Liver (tissue), 3 donors: ENCODE measurements around the gene PRKACA.

Experiments
- EGR1 ChIP-seq, 2 donors: IDR thresholded peaks; 2 replicates each; pipeline ENCODE4 v1.6.1; 2016 to 2018; ENCODE audit warnings: antibody characterized with exemption in 2 of 2, low read depth in 2 of 2
- NR2F2 ChIP-seq: IDR thresholded peaks from 2 replicates; pipeline ENCODE4 v1.6.1; 2016; ENCODE audit warnings: antibody characterized with exemption
- SP1 ChIP-seq: IDR thresholded peaks from 2 replicates; pipeline ENCODE4 v1.6.1; 2018; ENCODE audit warnings: antibody characterized with exemption, mild to moderate bottlenecking
- YY1 ChIP-seq: IDR thresholded peaks from 2 replicates; pipeline ENCODE4 v1.6.1; 2016; ENCODE audit warnings: antibody characterized with exemption, mild to moderate bottlenecking
- TF ChIP-seq, protein P1 (sequence below): fragments of 150-350 bp; IDR thresholded peaks from 2 replicates; pipeline ENCODE4 v1.5.1; 2017; ENCODE audit warnings: improper control_type of control experiment, low read depth, low read length; ENCODE audit not compliant: missing input control
- TF ChIP-seq, protein P2 (sequence below): IDR thresholded peaks from 2 replicates; pipeline ENCODE4 v1.6.1; 2016; ENCODE audit warnings: antibody characterized with exemption, mild to moderate bottlenecking
- TF ChIP-seq, protein P3 (sequence below): IDR thresholded peaks from 2 replicates; pipeline ENCODE4 v1.6.1; 2016; ENCODE audit warnings: antibody characterized with exemption
- donor health status: healthy.
- donor health status: healthy.

DNA sequence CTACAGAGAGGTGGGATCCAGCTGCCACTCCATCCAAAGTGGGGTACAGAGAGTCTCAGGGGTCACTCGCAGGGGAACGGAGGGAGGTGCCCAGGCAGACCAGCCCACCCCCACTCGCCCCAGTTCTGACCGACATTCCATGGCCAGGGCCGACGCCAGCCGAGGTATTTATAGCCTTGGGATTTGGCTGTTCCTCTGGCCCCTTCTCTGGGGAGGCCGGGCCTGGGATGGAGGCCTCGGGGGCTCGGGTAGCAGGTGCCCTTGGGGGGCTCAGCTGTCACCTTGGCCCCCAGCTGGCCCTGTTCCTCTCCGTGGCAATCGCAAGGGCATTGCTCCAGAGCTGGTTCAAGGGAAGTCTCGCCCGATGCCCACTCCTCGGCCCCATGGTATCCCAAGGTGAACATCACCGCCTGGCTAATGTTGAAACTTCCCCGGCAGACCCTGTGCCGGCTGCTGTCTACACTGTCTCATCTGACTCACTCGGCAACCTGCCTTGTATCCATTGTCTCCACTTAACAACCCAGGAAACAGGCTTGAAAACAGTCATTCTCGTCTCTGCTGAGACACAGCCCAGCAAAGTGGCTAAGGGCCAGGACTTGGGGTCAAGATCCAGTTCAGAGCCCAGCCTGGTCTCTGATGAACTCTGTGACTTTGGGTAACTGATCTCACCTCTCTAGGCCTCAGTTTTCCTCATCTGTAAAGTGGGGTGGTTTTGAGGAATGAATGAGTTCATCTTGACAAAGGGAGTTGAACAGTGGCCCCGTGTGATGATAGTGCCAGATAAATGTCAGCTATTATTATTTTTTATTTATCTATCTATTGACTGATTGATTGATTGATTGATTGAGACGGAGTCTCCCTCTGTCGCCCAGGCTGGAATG is 9.7 kb downstream of the PRKACA start:
- TF ChIP-seq NR2F2 = peak; percentile 19
- TF ChIP-seq EGR1 (IDR thresholded peaks at IDR 0.05; ENCODE audit: low read depth in 2 of 2) = no peak
- TF ChIP-seq, protein P1, sequence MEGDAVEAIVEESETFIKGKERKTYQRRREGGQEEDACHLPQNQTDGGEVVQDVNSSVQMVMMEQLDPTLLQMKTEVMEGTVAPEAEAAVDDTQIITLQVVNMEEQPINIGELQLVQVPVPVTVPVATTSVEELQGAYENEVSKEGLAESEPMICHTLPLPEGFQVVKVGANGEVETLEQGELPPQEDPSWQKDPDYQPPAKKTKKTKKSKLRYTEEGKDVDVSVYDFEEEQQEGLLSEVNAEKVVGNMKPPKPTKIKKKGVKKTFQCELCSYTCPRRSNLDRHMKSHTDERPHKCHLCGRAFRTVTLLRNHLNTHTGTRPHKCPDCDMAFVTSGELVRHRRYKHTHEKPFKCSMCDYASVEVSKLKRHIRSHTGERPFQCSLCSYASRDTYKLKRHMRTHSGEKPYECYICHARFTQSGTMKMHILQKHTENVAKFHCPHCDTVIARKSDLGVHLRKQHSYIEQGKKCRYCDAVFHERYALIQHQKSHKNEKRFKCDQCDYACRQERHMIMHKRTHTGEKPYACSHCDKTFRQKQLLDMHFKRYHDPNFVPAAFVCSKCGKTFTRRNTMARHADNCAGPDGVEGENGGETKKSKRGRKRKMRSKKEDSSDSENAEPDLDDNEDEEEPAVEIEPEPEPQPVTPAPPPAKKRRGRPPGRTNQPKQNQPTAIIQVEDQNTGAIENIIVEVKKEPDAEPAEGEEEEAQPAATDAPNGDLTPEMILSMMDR = no peak
- no peak for TF ChIP-seq YY1
- TF ChIP-seq, protein P2, sequence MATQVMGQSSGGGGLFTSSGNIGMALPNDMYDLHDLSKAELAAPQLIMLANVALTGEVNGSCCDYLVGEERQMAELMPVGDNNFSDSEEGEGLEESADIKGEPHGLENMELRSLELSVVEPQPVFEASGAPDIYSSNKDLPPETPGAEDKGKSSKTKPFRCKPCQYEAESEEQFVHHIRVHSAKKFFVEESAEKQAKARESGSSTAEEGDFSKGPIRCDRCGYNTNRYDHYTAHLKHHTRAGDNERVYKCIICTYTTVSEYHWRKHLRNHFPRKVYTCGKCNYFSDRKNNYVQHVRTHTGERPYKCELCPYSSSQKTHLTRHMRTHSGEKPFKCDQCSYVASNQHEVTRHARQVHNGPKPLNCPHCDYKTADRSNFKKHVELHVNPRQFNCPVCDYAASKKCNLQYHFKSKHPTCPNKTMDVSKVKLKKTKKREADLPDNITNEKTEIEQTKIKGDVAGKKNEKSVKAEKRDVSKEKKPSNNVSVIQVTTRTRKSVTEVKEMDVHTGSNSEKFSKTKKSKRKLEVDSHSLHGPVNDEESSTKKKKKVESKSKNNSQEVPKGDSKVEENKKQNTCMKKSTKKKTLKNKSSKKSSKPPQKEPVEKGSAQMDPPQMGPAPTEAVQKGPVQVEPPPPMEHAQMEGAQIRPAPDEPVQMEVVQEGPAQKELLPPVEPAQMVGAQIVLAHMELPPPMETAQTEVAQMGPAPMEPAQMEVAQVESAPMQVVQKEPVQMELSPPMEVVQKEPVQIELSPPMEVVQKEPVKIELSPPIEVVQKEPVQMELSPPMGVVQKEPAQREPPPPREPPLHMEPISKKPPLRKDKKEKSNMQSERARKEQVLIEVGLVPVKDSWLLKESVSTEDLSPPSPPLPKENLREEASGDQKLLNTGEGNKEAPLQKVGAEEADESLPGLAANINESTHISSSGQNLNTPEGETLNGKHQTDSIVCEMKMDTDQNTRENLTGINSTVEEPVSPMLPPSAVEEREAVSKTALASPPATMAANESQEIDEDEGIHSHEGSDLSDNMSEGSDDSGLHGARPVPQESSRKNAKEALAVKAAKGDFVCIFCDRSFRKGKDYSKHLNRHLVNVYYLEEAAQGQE = no peak
- TF ChIP-seq, protein P3, sequence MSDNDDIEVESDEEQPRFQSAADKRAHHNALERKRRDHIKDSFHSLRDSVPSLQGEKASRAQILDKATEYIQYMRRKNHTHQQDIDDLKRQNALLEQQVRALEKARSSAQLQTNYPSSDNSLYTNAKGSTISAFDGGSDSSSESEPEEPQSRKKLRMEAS = no peak
- no peak for TF ChIP-seq SP1
